GM18505 (cell line): Measurements from ENCODE around the gene NRIP3.
A peak's percentile ranks its signal among the peaks of the same experiment; 100 is the strongest.
"Not testable (repeated sequence)": the region's sequence is repeated elsewhere in the genome, so short reads cannot be mapped to it uniquely, and the experiment has no call there.

Experiments used
- ATAC-seq: cut with Tn5 transposase; IDR thresholded peaks from one replicate; pipeline ENCODE4 v1.9.1; 2021; ENCODE audit not compliant: unreplicated experiment
- POLR2A ChIP-seq: IDR thresholded peaks from 4 replicates; pipeline ENCODE4 v1.6.1; 2011; ENCODE audit warnings: borderline replicate concordance; ENCODE audit not compliant: insufficient read depth, insufficient read length; ENCODE audit errors: extremely low read depth

NRIP3 gene

DNA sequence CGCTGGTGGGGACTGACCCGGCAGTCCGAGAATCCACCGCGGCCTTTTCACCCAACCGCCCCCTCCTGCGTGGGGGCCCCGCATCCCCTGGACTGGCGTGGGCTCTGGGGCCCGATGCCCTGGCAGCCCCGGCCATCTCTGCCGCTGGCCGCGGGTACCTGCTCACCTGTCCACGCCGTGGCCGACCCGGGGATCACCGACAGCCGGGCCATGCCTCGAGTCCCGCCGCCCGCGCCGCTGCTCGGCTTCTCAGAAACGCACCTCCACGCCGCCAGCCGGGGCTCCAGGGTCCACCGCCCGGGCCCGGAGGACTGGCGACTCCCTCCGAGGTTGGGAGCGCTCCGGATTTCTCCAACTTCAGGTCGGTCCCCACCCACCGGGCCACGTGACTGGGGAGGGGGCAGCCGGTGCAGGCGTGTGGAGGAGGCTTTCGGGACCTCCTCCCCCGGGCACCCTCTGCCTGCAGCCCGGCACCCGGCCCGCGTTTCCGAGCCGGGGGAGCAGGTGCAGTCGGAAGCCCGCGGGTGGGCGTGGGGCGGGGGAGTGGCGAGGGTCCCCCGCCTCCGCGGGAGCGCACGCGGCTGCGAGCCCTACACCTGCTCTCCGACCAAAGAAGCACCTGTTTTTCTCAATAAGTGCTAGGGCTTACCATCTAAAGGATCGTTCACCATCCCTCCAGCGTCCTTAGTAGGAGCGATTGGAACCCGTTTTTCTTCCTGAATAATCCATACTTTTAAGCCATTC, 554 bp upstream of the NRIP3 start:
- peak; percentile 23 for ATAC-seq
- TF ChIP-seq POLR2A: no peak

DNA sequence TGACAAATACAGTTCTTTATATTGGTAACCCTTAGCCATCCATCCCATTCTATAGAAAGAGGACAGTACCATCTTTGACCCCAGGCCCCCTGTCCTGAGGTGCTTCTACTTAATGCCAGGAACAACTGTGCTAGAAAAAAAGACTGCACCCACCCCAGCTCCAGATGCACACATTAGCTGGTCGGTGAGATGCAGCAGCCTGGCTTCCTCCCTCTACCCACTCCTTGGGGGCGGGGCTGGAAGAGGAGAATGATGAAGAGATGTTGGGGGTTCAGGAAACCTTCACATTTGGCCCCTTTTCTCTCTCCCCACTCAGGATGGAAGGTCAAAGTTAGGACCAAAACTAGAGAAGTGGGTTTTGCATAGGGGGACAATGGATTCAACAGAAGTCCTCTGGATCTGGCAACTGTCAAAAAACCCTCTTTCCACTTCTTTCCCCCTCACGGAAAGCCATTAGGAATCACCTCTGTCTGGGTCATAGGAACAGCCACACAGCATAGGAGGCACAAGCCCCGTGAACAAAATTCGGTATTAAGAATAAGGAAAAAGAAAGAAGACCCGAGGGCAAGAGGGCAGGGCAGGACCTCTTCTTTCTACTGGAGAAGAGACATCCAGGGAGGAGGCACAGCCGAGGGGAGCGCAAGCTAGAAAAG, 755 bp downstream of the NRIP3 start:
- TF ChIP-seq POLR2A: no peak
- no peak for ATAC-seq

DNA sequence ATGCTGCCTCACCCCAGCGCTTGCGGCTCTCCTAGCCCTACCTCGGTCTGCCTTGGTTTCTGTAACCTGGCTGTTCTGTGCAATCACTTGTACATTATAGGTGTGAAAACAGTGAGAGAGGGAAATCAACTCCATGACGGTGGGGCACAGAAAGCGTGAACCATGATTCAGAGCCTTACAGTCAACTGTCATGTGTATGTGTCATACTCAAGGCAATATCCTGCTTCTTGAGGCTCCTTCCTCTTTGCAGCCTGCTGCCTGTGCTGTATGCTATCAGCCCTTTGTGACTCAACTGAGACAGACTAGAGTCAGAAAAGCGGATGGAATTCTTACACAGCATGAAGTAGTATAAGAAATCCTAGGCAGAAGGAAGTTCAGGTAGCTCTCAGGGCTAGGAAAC, 2.1 kb downstream of the NRIP3 start:
- TF ChIP-seq POLR2A: no peak
- ATAC-seq: no peak

DNA sequence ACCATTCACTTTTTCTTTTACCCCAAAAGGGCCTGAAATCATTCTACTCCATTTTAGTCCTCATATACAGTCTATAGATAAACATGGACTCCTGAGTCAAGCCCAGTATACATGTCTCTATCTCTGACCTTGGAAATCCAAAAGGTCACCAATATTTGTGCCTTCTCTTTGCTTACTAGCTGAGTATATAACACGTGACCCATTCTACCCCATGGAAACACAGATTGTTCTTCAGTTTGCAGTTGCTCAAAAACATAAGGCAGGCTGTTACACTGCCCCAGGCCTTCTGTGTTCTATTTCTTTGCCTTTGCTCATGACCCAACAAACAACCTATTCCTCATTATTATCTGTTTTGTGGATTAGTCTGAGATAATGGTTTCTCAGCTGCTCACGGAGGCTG, 5.8 kb downstream of the NRIP3 start:
- no peak for TF ChIP-seq POLR2A
- no peak for ATAC-seq

DNA sequence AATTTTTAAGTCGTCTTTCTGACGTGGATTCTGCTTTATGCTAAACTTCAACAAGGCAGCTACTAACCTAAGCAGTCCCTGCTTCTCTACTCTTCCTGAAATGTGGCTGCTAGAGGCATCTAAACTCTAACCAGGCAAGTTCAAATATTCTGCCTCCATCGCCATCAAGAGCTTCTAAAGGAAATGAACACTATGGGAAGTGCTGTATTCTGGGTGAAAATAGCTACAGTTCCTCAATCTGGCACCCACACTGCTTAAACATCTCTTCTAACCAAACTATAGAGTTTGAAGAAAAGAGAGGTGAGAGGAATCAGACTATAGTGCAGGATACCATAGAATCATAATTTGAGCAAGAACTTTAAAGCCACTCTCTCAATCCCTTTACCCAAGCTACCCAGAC, 6.3 kb downstream of the NRIP3 start:
- ATAC-seq: no peak
- no peak for TF ChIP-seq POLR2A

DNA sequence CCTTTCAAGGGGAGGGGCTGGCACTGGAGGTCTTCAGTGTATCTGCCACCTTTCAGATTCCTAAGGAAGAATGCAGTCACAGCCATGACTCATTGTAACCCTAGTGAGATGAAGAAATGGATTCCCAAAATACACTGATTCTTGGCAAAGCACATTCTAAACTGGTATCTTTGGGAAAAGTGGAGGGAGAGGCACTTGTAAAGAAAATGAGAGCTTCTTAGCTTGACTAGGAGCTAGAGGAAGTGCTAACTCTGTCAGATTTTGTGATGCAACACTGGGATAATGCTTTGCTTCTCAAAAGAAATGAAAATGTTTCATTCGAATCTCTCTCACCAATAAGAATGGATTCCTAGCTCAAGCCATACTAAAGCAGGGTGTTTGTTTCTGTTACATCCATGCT, 14.3 kb downstream of the NRIP3 start:
- no peak for TF ChIP-seq POLR2A
- no peak for ATAC-seq

DNA sequence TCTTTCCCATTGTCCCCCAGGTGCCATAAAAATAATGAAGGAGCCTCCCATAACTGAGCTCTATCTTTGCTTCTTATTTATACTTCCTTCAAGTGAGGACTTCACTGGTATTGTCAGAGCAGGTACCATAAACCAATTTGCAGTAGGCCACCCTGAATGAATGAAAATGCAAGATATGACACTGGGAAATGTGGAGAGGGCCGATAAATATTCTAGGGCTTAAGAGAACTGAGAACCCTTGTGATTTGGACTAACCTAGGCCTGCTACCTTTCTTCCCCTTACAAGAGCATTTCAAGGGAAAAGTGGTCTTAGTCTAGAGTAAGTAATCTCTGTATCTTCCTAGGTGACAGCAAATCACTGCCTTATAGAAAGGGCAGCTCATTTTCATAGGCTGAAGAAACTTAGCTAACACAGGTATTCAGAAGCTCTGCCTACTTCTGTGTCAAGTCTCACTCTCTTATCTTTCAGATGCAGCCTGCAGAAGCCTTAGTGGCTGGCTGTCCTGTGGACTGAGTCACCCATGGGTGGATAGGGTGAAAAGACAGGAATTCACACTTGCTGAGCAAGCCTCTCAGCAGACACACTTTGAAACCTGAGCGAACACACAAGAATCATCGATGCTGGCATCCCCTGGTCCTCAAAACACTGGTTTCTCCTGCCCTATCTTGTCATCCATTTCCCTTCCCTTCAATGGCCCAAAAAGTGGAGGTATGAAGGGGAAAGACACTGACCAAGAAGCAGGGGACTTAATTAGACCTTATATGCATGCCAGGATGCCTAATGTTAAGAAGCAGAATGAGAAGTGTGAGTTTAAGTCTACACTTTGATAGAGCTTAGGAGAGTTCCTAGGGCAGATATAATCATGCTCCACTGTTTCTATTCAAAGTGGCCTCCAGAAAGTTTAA, 15.2 kb downstream of the NRIP3 start:
- no peak for TF ChIP-seq POLR2A
- ATAC-seq: no peak

DNA sequence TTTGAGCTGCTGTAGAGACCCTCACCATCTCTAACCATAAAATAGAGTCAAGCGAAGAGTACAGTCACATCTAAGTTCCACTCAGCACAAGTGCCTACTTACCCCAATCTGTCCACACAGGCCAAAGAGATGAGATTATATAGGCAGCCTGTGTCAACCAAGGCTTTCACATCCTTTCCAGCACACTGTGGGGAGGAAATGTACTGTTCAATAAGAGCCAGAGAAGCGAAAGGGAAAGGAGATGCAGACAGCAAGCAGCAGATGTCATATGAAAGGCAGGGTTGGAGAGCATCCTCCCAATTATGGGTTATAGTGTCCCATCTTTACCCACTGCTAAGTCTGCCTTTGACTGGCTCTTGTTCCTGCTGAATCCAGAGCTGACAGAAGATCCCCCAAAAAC, 16.4 kb downstream of the NRIP3 start:
- ATAC-seq: no peak
- no peak for TF ChIP-seq POLR2A

DNA sequence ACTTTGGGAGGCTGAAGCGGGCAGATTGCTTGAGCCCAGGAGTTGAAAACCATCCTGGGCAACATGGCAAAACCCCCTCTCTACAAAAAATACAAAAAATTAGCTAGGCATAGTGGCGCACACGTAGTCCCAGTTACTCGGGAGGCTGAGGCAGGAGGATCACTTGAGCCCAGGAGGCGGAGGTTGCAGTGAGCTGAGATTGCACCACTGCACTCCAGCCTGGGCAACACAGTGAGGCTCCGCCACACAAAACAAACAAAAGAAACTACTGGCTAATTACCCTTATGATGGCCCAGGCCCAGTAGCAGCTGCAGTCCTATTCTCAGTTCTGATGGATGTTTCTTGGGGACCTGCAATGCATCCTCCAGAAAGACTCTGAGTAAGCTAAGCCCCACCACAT, 17.0 kb downstream of the NRIP3 start:
- not testable (repeated sequence) for ATAC-seq

DNA sequence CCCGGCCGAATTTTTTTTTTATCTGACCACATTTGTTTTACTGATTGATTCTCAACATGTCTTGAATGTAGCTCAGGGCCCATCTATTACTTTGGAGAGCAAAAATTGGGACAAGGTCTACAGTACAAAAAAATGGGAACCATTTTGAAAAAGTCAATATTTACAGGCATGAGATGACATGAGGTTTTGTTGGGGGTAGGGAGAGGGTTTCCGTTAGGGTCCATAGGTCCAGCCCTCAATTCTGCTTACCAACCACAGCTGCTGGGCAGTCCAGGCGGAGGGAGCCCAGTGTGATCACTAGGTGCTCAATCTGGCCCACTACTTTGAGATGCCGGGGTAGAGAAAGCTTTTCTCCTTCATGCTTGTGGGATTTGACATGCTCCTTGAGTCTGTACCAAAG, 18.3 kb downstream of the NRIP3 start:
- no peak for TF ChIP-seq POLR2A
- ATAC-seq: no peak

DNA sequence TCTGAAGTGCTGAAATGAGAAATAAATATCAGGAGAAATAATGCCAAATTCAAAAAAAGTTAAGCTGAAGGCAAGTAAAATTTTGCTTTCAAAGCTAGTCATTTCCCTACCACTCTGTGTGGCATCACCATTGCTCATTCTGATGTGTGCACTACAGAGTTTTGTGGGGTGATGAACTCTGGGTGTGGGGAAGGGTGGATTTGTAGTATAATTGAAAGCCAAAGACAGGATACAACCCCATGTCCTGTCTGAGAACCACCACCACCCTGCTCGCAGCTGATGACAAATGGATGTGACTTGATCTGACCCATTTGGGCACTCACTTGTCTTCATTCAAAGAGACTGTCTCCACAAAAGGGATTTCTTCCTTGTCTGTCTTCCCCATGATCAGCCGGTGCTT, 20.2 kb downstream of the NRIP3 start:
- ATAC-seq: no peak
- no peak for TF ChIP-seq POLR2A

DNA sequence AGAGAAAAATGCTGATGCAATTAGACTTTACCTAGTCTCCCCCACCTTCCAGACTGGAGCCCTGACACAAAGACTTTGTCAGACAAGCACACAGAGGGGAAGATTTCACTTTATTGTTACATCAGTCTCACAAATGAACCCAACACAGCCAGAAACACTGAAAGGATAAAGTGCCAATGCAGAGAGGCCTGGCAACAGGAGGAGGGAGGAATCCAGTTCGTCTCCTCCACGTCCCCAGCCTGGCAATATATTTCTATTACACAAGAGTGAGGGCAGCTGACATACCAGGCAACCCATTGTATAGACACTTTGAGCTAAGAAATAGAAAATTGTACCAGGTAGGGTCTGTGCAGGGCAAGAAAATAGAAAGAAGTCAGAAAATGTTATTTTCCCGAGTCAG, 23.3 kb downstream of the NRIP3 start:
- no peak for ATAC-seq
- TF ChIP-seq POLR2A: no peak

DNA sequence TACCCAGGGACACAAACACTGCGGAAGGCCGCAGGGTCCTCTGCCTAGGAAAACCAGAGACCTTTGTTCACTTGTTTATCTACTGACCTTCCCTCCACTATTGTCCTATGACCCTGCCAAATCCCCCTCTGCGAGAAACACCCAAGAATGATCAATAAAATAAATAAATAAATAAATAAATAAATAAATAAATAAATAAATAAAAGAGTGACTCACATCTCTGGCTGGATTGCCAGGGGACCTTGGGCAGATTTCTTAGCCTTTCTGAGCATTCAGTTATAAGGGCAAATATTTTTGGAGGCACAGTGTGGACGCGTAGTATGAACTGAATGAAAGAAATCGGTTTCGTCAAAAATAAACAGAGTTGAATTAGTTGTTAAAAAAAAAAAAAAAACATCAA, 24.4 kb downstream of the NRIP3 start:
- not testable (repeated sequence) for ATAC-seq

DNA sequence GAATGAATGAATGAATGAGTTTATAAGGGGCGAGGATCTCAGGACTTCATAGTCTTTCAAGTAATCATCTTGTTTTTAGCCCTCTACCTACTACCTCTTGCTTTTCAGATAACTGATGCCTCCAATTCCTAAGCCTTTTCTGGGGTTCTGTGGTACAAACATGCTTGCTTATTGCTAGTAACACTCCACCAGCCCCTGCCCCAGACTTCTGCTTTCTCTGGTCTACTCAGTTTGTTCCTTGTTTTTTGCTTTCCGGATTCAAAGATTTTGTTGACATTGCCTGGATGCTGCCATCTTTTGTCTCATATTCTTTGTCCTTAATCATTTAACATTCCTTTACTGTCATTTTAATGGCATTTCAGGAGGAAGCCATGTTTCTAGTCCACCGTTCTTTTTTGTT, 30.7 kb downstream of the NRIP3 start:
- no peak for ATAC-seq
- no peak for TF ChIP-seq POLR2A

DNA sequence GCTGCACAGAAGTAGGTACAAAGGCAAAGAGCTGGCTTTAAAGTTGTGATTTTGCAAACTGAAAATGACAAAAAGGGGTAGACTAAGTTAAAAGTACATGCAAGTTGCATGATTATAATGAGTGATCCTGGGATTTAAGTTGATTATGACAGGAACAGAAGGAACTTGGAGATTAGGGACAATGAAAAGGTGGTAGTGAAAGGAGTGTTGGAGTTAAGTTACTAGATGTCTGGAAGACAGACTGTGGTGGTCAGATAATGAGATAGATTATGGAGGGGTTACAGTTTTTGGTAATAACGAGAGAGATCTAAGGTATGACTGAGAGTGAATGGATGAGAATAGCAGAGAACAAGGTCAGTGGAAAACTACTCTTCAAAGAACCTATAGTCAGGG, 31.9 kb downstream of the NRIP3 start:
- no peak for TF ChIP-seq POLR2A
- ATAC-seq: no peak
